H1 (cell line): Measurements from ENCODE around the gene KLHL36. TPM values are rescaled to one million over a fixed set of nuclear protein-coding genes. Genes with fewer than 3 reads are reported as not detected.

Experiments used
- ASH2L ChIP-seq: fragments of 200-600, 300-600 bp; sonication (generic); IDR thresholded peaks from one replicate; pipeline ENCODE4 v1.7.1; 2017; ENCODE audit warnings: low read length
- BRCA1 ChIP-seq: IDR thresholded peaks from 2 replicates; pipeline ENCODE4 v1.6.1; 2012; ENCODE audit warnings: low read depth, low read length, improper control_type of control experiment
- CBX5 ChIP-seq: fragments of 300-800, 300-1000 bp; sonication (generic); IDR thresholded peaks from 2 replicates; pipeline ENCODE4 v1.7.1; 2016; ENCODE audit warnings: antibody characterized with exemption, low read length, low read depth
- CHD1 ChIP-seq: IDR thresholded peaks from 2 replicates; pipeline ENCODE4 v1.6.1; 2012; ENCODE audit warnings: low read depth, low read length, improper control_type of control experiment
- CHD7 ChIP-seq: fragments of 300-600 bp; sonication (generic); IDR thresholded peaks from 2 replicates; pipeline ENCODE4 v1.7.1; 2012; ENCODE audit warnings: low read length, moderate library complexity, mild to moderate bottlenecking, inconsistent platforms; ENCODE audit not compliant: insufficient replicate concordance
- JUN ChIP-seq: IDR thresholded peaks from 2 replicates; pipeline ENCODE4 v1.6.1; 2011; ENCODE audit warnings: low read depth, mild to moderate bottlenecking, improper control_type of control experiment, low read length
- KDM1A ChIP-seq: fragments of 200-600, 300-600 bp; sonication (generic); IDR thresholded peaks from 2 replicates; pipeline ENCODE4 v1.7.1; 2016; ENCODE audit warnings: mild to moderate bottlenecking, low read length, borderline replicate concordance
- MAX ChIP-seq: IDR thresholded peaks from 2 replicates; pipeline ENCODE4 v1.6.1; 2012; ENCODE audit warnings: inconsistent platforms
- RAD21 ChIP-seq, 2 experiments: IDR thresholded peaks in 1 of 2; conservative IDR thresholded peaks in 1 of 2; 2 replicates each; pipeline ENCODE4 v1.6.1; 2011; ENCODE audit warnings: low read depth in 2 of 2, low read length in 2 of 2, improper control_type of control experiment in 1 of 2, inconsistent platforms in 1 of 2, mild to moderate bottlenecking in 1 of 2, moderate library complexity in 1 of 2
- SP1 ChIP-seq: IDR thresholded peaks from 2 replicates; pipeline ENCODE4 v1.6.1; 2011; ENCODE audit warnings: low read depth, low read length
- polyA plus RNA-seq, 7 experiments: library from polyadenylated mRNA; depleted of rRNA in 3 of 7; stranded (reverse) in 5 of 7; unstranded in 2 of 7; fragments of >200 nt in 5 of 7; fragments of 200-250 nt in 2 of 7; gene quantifications; 1 replicate in 5 of 7; 2 replicates in 1 of 7; 4 replicates in 1 of 7; pipeline versions ENCODE4 v1.2.1 to v1.2.3, GENCODE V29; 2011 to 2013; ENCODE audit warnings: missing spikeins in 2 of 7, mixed read lengths in 2 of 7
- total RNA-seq: library from RNA; stranded (reverse); fragmentation: NEBNext Ultra II Directional; extraction: Animal tissue kit (Norgen Biotek cat#: 25700); gene quantifications from 2 replicates; pipeline ENCODE4 v1.2.1, GENCODE V29; 2021

Gene KLHL36
- total and polyA plus RNA-seq, 2 of the 8 experiments (the other 6 are each of a cell fraction or from before 2014, with no cell fraction given): 22.9 to 33.6 TPM

GRCh38 chr16:84687715-84688114, 39.4 kb downstream of the KLHL36 start (continued):
- no peak for TF ChIP-seq CHD7
- no peak for TF ChIP-seq CHD1
- no peak for TF ChIP-seq RAD21 (IDR thresholded peaks at IDR 0.05 in 1 of 2, conservative IDR thresholded peaks at IDR 0.05 in 1 of 2; ENCODE audit: low read depth in 2 of 2, low read length in 2 of 2)
- TF ChIP-seq KDM1A: no peak
- TF ChIP-seq CBX5: no peak
- no peak for TF ChIP-seq ASH2L
- no peak for TF ChIP-seq BRCA1
- no peak for TF ChIP-seq SP1
- no peak for TF ChIP-seq JUN
- no peak for TF ChIP-seq MAX
